ENCODE data around the gene HIC1.
A peak's percentile ranks its signal among the peaks of the same experiment; 100 is the strongest.

The HIC1 gene

GRCh38 chr17:2059547-2060384 is 4.9 kb downstream of the HIC1 start:
- TF ChIP-seq ZC3H10 (CRISPR knock-in tag; IDR thresholded peaks at IDR 0.05) (no peak), ESRRG (CRISPR knock-in tag; IDR thresholded peaks at IDR 0.05) (no peak), TOX (CRISPR knock-in tag; IDR thresholded peaks at IDR 0.05; ENCODE audit: borderline replicate concordance) (no peak), RARB (CRISPR knock-in tag; IDR thresholded peaks at IDR 0.05) (no peak), ZFP30 (CRISPR knock-in tag; IDR thresholded peaks at IDR 0.05) (no peak)
- no peak for ATAC-seq

DNA sequence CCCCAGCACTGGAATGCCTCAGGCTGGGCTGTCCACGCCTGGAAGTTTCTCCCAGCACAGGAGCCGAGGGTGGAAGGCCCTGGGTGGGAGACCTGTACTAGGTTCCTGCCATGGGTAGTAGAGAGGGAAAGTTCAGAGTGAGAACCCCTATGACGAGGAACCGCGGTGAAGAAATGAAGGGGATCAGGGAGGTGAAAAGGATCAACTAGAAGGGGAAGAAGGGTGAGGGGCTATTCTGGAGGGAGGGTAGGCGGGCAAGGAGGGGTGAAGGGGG is 5.4 kb downstream of the HIC1 start:
- no peak for ATAC-seq
- TF ChIP-seq ZC3H10 (CRISPR knock-in tag; IDR thresholded peaks at IDR 0.05) (no peak), RARB (CRISPR knock-in tag; IDR thresholded peaks at IDR 0.05) (no peak), CSDC2 (CRISPR knock-in tag; IDR thresholded peaks at IDR 0.05) (no peak), ZNF8 (CRISPR knock-in tag; IDR thresholded peaks at IDR 0.05) (no peak), SNAI2 (CRISPR knock-in tag; IDR thresholded peaks at IDR 0.05) (no peak), ARNTL (CRISPR knock-in tag; IDR thresholded peaks at IDR 0.05; ENCODE audit: borderline replicate concordance, low read depth) (no peak), TSHZ2 (CRISPR knock-in tag; IDR thresholded peaks at IDR 0.05) (no peak)
- TF ChIP-seq, protein P1, sequence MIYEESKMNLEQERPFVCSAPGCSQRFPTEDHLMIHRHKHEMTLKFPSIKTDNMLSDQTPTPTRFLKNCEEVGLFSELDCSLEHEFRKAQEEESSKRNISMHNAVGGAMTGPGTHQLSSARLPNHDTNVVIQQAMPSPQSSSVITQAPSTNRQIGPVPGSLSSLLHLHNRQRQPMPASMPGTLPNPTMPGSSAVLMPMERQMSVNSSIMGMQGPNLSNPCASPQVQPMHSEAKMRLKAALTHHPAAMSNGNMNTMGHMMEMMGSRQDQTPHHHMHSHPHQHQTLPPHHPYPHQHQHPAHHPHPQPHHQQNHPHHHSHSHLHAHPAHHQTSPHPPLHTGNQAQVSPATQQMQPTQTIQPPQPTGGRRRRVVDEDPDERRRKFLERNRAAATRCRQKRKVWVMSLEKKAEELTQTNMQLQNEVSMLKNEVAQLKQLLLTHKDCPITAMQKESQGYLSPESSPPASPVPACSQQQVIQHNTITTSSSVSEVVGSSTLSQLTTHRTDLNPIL (CRISPR knock-in tag; IDR thresholded peaks at IDR 0.05; ENCODE audit: low read depth), result no peak

DNA sequence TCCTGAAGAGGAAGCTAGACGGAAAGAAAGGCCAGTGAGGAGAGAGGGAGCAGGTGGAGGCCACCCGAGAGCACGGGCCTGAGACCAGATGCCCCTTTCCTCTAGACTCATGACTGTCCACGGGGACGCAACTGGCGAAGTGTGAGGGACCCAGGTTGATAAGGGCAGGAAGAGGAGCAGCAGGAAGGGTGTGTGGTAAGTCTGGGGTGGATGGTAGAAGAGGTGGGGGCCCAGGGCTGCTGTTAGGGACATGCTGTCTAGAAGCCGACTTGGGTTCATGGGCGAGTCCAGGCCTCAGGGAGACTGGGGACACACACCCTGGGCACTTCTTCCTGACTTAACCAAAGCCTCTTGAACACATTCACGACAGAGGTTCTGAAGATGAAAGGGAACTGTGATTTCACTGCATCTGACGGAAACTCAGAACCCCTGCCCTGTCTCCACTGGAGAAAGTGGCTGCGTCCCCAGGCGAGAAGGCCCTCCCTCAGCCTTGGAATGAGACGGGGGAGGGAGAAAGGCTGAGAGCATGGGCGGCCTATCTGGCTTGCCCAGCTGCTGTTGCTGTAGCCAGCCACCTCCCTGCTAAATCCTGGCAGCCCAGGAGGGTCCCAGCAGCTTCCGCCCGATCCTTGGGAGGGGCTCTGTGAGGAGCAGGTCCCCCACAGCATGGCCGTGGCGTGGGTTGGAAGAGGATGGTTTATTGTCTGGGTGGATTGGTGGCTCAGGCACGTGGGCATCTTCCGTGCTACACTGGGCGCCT is 6.0 kb downstream of the HIC1 start:
- TF ChIP-seq ZNF565 (CRISPR knock-in tag; conservative IDR thresholded peaks at IDR 0.05; ENCODE audit: low read depth) (0 out of 2 replicates have a peak, but pooled peaks have one; percentile 8), TOX (CRISPR knock-in tag; IDR thresholded peaks at IDR 0.05; ENCODE audit: borderline replicate concordance) (no peak)
- no peak for ATAC-seq

- TF ChIP-seq, protein P1 (CRISPR knock-in tag; IDR thresholded peaks at IDR 0.05; ENCODE audit: low read depth), result no peak
- no peak for TF ChIP-seq ESRRG (CRISPR knock-in tag; IDR thresholded peaks at IDR 0.05)
- TF ChIP-seq BACH2 (CRISPR knock-in tag; IDR thresholded peaks at IDR 0.05; ENCODE audit: borderline replicate concordance), result no peak
- no peak for TF ChIP-seq TSHZ2 (CRISPR knock-in tag; IDR thresholded peaks at IDR 0.05)
- TF ChIP-seq, protein P2, sequence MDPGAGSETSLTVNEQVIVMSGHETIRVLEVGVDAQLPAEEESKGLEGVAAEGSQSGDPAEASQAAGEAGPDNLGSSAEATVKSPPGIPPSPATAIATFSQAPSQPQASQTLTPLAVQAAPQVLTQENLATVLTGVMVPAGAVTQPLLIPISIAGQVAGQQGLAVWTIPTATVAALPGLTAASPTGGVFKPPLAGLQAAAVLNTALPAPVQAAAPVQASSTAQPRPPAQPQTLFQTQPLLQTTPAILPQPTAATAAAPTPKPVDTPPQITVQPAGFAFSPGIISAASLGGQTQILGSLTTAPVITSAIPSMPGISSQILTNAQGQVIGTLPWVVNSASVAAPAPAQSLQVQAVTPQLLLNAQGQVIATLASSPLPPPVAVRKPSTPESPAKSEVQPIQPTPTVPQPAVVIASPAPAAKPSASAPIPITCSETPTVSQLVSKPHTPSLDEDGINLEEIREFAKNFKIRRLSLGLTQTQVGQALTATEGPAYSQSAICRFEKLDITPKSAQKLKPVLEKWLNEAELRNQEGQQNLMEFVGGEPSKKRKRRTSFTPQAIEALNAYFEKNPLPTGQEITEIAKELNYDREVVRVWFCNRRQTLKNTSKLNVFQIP (CRISPR knock-in tag; IDR thresholded peaks at IDR 0.05; ENCODE audit: borderline replicate concordance, low read depth), result no peak
- no peak for TF ChIP-seq OSR1 (CRISPR knock-in tag; IDR thresholded peaks at IDR 0.05)
- no peak for TF ChIP-seq ZC3H10 (CRISPR knock-in tag; IDR thresholded peaks at IDR 0.05)
- TF ChIP-seq PPARA (CRISPR knock-in tag; IDR thresholded peaks at IDR 0.05; ENCODE audit: borderline replicate concordance), result no peak
- TF ChIP-seq SNAI2 (CRISPR knock-in tag; IDR thresholded peaks at IDR 0.05), result no peak
- no peak for TF ChIP-seq ARNTL (CRISPR knock-in tag; IDR thresholded peaks at IDR 0.05; ENCODE audit: borderline replicate concordance, low read depth)
- TF ChIP-seq ZFP3 (CRISPR knock-in tag; IDR thresholded peaks at IDR 0.05), result no peak
- TF ChIP-seq RARB (CRISPR knock-in tag; IDR thresholded peaks at IDR 0.05), result no peak
- TF ChIP-seq ISL1 (CRISPR knock-in tag; IDR thresholded peaks at IDR 0.05), result no peak
- TF ChIP-seq TCF4 (CRISPR knock-in tag; IDR thresholded peaks at IDR 0.05; ENCODE audit: borderline replicate concordance), result no peak
- TF ChIP-seq TOX (CRISPR knock-in tag; IDR thresholded peaks at IDR 0.05; ENCODE audit: borderline replicate concordance), result no peak
- no peak for TF ChIP-seq GLIS3 (CRISPR knock-in tag; IDR thresholded peaks at IDR 0.05)
- TF ChIP-seq PATZ1 (CRISPR knock-in tag; IDR thresholded peaks at IDR 0.05; ENCODE audit: borderline replicate concordance), result no peak
- TF ChIP-seq ZNF8 (CRISPR knock-in tag; IDR thresholded peaks at IDR 0.05), result no peak
- ATAC-seq, result no peak
Observed at GRCh38 chr17:2061441-2061958, 6.6 kb downstream of the HIC1 start.
